NCI-H345 treated with DMSO at 0.1 percent for 48 hours (cell line): ENCODE measurements around the gene ZNF423.
"Not testable (repeated sequence)": the region's sequence is repeated elsewhere in the genome, so short reads cannot be mapped to it uniquely, and the experiment has no call there.

Source experiments
- DNase-seq: peaks from one replicate; lab custom pipeline; 2025; ENCODE audit not compliant: unreplicated experiment; lab: John Stamatoyannopoulos, UW

The ZNF423 gene

GRCh38 chr16:49564496-49565229, 291.2 kb downstream of the ZNF423 start:
- no peak for DNase-seq

DNA sequence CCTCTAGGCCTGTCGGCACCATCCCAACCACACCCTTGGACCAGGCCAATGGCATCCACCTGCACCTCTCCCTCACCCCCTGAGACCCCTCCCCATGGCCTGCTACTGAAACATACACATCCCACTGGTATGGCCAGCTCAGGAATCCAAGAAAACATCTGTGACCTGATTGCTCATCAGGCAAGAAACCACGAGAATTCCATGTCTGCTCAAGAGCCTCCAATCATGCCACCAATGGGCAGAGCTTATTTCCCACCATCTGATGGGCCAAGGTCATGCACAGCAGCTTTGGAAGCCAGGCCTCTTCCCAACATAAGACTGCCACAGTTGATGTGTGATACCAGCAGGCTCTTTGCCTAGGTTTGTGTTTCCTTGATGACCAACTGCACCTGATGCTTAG, 292.2 kb downstream of the ZNF423 start:
- DNase-seq, result no peak

GRCh38 chr16:49562894-49563293, 293.0 kb downstream of the ZNF423 start:
- DNase-seq, result not testable (repeated sequence)

- no peak for DNase-seq
These were observed 293.7 kb downstream of the ZNF423 start for GRCh38 chr16:49562228-49562627.

DNA sequence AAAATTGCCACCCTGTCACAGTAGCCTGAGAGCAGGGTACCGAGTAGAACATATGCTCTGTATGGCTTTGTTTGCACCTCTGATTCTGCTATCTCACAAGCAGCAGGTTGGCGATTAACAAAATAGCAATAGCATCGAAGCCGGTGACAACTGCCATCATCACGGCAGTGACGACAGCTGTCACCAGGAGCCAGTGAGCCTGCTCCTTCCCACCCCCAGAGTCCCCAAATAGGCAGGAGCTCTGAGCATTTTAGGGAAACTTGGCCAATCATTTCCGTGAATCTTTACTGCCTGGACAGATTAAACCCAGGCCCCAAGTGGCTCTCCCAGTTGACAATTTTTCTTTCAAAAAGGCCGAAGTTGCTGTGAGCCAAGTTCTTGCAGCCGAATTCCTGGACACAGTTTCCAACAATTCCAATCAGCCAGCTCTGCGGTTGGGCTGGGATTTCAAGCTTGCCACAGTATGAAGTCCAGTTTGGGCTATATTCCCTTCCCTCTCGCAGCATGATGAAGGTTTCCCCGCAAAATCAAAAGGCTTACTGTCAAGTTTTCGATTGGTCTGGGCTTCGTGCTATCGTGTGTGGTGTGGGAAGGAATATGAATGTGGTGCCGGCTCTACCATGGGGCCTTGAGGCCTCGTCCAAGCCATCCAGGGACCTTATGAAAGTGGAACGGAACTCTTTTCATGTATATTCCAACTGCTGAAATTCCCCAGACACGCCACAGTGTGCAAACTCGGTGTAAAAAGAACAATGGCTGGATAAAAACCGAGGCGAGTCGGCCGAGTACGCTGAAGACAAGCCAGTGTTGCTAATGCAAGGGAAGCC, 295.7 kb downstream of the ZNF423 start:
- no peak for DNase-seq

GRCh38 chr16:49559242-49559641, 296.7 kb downstream of the ZNF423 start:
- no peak for DNase-seq

- DNase-seq, result no peak
These were observed 297.5 kb downstream of the ZNF423 start for GRCh38 chr16:49558451-49558850.

GRCh38 chr16:49556606-49557446, 299.1 kb downstream of the ZNF423 start:
- no peak for DNase-seq

DNA sequence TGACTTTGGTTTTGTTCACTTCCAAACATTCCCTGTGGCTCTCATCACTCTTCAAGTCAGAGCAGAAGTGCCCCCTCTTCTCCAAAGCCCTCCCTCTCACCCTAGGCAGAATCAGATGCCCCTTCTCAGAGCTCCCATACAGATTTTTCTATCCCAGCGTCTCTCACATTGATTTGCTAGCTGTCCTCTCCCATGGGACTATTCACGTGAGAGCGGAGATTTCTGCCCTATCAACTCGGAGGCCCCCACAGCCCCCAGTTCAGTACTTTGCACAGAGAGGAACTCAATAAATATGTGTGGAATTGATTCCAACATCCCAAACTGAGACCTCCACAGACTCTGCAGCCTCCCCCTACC, 299.7 kb downstream of the ZNF423 start:
- no peak for DNase-seq

DNA sequence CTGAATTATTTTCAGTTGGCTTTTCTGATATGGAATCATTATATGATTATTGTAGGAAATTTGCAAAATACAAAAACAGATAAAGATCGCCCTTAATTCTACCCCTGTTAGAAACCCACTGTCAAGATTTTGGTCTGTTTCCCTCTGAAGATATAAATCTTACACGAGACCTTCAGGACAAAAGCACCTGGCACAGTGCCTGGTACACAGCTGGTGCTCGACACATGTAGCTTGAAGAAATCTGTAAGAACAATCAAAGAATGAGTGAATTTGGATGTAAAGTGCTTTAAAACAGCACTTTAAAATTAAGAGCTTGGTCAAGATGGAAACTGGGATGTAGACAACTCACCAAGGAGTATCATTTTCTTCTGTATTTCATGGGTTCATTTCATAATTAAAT, 301.2 kb downstream of the ZNF423 start:
- no peak for DNase-seq

- DNase-seq, result no peak
These were observed 303.5 kb downstream of the ZNF423 start for GRCh38 chr16:49552313-49552928.

- DNase-seq, result no peak
These were observed 305.2 kb downstream of the ZNF423 start for GRCh38 chr16:49550666-49551065.

- no peak for DNase-seq
These were observed 305.8 kb downstream of the ZNF423 start for GRCh38 chr16:49550140-49550539.

DNA sequence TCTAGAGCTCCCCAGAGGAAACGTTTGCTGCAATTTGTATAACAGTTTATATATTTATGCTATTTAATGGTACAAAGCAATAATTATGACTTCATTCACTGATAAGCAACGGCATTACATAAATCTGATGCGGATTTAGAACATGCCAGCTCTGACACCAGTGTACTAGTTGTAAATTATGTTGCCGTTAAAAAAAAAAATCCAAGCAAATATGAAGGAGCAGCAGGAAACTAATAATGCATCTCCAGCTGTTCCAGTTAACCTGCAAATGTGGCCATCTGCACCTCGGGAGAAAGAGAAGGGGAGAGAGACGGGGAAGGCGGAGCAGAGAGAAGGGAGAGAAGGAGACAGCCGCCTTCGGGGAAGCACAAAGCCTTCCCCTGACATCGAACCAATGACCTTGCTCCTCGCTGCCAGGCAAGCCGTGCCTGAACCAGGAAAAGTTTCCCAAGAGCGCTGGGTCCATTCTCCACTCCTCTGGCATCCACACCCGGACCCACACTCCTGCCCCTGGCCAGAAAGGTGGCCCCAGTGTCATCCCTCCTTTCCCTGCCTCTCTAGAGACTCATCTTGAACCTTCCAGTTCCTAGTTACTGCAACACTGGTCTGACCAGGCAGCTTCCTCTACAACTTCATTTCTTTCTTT, 307.5 kb downstream of the ZNF423 start:
- DNase-seq, result no peak

GRCh38 chr16:49547448-49547847, 308.5 kb downstream of the ZNF423 start:
- DNase-seq, result no peak

- no peak for DNase-seq
These were observed 309.2 kb downstream of the ZNF423 start for GRCh38 chr16:49546735-49547134.

DNA sequence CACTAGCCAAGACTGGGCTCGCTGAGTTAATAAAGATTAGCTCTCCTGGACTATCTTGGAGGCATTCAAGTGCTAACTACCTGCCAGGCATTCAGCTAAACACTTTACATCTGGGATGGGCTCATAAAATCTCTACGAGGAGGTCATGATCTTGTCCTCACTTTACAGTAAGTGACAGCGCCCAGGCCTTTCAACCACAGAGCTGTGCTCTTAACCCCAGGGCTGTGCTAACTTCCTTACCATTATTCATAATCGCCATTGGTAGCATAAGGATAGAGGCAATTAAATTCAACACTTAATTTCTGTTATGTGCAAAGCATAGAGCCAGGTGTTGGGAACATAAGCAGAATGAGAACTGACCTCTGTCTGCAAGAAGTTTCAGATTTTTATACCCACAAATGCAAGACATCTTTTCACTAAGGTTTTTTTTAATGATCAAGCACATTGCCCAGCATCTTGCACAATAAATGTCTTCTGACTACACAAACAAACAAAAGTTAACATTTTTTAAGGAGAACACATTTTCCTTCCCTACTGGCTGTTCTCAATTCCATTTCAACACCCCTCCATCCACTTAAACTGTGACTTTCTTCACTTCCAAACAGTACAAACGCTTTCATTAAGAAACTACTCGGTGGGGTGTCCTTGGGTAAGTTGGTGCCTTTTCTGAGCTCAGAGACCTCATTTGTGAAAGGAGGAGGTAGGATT, 310.0 kb downstream of the ZNF423 start:
- DNase-seq, result no peak

- DNase-seq, result no peak
These were observed 310.7 kb downstream of the ZNF423 start for GRCh38 chr16:49545243-49545642.

- DNase-seq, result no peak
These were observed 311.1 kb downstream of the ZNF423 start for GRCh38 chr16:49544828-49545227.

GRCh38 chr16:49543631-49543946, 312.3 kb downstream of the ZNF423 start:
- no peak for DNase-seq
